ENCODE measurements around the gene MYL11.

MYL11 gene

DNA sequence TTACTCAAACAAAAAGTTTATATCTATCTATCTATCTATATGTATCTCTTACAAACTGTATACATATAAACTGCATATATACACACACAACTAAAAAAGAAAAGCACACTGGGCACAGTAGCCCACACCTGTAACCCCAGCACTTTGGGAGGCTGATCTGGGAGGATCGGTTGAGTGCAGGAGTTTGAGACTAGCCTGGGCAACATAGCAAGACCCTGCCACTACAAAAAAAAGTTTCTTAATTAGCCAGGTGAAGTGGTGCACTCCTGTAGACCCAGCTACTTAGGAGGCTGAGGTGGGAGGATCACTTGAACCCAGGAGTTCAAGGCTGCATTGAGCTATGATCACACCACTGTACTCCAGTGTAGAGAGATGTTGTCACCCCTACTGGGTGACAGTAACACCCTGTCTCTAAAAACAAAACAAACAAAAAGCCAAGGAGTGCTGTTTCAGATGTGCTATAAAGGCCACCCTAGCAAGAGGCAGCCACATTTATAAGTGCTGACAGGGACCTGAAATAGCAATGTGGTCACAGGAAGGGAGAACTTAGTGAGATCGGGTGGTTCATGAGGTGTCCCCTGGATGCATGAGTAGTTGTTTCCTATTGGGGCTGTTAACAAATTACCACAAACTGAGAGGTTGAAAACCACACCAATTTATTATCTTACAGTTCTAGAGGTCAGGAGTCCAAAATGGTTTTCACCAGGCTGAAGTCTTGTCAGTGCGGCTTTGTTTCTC lies 24.3 kb upstream of the MYL11 start:
- Mint-ChIP-seq H3K27ac (peak overlapping the region in 1 of 3 experiments; percentile 75), H3K4me3 (peak overlapping the region; percentile 57 to 62 (median 62)), H3K27me3 (ENCODE audit: low read depth) (no peaks in the 10 kb centered on the region), H3K9me3 (no peaks in the 10 kb centered on the region), H3K36me3 (ENCODE audit: low read depth) (peaks cover 38% of the 10 kb centered on the region), H3K4me1 (peaks cover 18% of the 10 kb centered on the region)
- TF ChIP-seq, protein P1, sequence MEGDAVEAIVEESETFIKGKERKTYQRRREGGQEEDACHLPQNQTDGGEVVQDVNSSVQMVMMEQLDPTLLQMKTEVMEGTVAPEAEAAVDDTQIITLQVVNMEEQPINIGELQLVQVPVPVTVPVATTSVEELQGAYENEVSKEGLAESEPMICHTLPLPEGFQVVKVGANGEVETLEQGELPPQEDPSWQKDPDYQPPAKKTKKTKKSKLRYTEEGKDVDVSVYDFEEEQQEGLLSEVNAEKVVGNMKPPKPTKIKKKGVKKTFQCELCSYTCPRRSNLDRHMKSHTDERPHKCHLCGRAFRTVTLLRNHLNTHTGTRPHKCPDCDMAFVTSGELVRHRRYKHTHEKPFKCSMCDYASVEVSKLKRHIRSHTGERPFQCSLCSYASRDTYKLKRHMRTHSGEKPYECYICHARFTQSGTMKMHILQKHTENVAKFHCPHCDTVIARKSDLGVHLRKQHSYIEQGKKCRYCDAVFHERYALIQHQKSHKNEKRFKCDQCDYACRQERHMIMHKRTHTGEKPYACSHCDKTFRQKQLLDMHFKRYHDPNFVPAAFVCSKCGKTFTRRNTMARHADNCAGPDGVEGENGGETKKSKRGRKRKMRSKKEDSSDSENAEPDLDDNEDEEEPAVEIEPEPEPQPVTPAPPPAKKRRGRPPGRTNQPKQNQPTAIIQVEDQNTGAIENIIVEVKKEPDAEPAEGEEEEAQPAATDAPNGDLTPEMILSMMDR (IDR thresholded peaks at IDR 0.05; ENCODE audit: unreplicated experiment in 3 of 3) = no peak

DNA sequence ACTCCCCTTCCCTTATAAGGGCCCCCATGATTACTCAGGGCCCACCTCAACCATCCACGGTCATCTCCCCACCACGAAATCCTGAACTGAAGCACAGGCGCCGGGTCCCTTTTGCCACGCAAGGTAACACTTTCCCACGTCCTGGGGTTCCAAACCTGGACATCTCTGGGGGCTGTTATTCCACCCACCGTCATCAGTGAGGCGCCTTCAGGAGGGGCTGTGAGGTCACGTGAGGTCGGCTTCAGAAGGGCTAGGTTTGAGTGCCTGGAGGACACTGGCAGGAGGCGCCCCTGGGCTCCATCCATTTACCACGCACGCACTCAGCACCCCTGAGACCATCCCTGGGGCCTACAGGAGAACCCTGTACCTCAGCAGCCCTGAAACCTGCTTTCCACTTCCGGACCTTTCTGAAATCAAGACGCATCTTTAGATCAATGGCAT lies 23.6 kb upstream of the MYL11 start:
- Mint-ChIP-seq H3K27me3 (ENCODE audit: low read depth) (no peaks in the 10 kb centered on the region), H3K4me3 (peak overlapping the region in 1 of 3 experiments; percentile 44), H3K36me3 (ENCODE audit: low read depth) (peaks cover 39% of the 10 kb centered on the region), H3K27ac (no peak overlapping the region), H3K4me1 (peaks cover 23% of the 10 kb centered on the region), H3K9me3 (no peaks in the 10 kb centered on the region)
- TF ChIP-seq, protein P1 (IDR thresholded peaks at IDR 0.05; ENCODE audit: unreplicated experiment in 3 of 3) = no peak

DNA sequence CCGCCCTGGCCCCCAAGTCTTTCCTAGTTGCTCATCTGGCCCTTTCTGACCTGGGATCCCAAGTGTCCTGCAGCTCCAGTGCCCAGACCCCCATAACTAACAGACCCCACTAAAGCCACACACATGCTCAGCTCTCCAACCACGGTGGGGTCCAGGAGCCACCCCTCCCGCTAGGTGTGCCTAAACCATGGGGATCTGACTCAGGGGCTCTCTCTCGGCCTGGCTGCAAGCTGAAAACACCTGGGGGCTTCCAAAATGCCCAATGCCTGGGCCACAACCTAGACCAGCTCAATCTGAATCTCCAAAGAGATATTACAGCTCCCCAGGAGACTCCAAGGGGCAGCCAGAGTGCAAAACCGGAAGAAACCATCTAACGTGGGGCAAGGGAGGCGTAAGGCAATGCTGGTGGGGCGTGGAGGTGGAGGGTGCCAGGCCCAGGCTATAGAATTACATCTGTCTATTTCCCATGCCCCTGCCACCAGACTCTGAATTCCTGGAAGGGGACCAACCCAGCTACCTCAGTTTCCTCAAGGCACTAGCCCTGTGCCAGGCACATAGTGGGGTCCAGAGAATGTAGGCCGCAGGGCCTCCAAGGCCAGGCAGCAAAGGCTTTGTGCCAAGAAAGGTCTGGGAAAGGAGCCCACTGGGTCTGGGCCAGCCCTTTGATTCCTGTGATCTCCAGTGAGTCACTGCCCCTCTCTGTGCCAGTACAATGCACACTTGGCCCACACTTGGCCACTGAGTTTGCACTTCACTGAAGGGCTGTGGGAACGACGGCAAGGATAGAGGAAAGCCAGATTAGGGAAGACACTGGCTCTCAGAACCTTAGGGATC lies 22.8 kb upstream of the MYL11 start:
- Mint-ChIP-seq H3K36me3 (ENCODE audit: low read depth) (peaks cover 40% of the 10 kb centered on the region), H3K27me3 (ENCODE audit: low read depth) (no peaks in the 10 kb centered on the region), H3K27ac (no peak overlapping the region), H3K9me3 (no peaks in the 10 kb centered on the region), H3K4me1 (peaks cover 27% of the 10 kb centered on the region), H3K4me3 (peak overlapping the region; percentile 71 to 84 (median 80))
- TF ChIP-seq, protein P1 (IDR thresholded peaks at IDR 0.05; ENCODE audit: unreplicated experiment in 3 of 3) = no peak

DNA sequence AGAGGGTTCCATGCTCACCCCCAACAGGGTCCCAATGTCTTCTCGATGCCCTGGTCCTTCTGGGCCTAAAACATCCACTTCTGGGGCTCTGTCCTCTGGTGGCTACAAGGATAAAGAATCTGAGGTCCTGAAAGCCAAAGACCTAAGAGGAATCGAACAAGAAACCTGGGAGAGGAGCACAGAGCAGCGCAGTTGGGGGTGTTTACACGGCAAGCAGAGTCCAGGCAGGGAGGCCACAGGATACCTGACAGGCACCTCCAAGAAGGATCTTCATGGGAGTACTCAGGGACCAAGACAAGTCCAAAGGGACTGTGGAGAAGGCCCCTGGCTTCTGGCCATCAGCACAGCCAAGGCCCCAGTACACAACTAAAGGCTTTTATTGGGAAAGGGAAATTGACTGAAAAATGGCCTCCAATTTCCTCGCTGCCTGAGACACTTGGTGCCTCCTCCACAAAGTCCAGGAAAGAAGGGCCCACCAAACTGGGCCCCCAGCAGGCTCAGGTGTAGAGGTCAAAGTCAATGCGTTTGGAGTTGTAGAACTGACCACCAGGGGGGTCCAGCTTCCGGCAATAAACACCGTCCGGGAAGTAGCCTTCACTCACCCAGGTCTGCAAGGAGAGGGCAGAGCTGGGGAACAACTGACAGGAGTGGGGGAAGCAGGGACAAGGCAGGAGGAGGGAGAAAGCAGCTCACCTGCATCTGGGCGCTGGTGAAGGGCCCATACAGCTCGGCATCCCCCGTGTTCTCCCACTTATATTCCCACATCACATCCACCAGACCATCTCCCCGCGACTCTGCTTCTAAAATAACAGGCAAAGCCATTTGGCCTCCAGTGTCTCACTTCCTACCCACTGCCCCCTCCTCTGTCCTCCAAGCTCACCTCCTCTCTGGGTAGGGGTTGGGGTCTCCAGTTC lies 21.9 kb upstream of the MYL11 start:
- peaks cover 27% of the 10 kb centered on the region for H3K4me1 Mint-ChIP-seq
- TF ChIP-seq, protein P1 (IDR thresholded peaks at IDR 0.05; ENCODE audit: unreplicated experiment in 3 of 3) = peak in 1 of 3 experiments; percentile 20
- peaks cover 48% of the 10 kb centered on the region for H3K36me3 Mint-ChIP-seq (ENCODE audit: low read depth)
- peak overlapping the region in 1 of 3 experiments; percentile 41 for H3K27ac Mint-ChIP-seq
- H3K9me3 Mint-ChIP-seq = no peaks in the 10 kb centered on the region
- H3K4me3 Mint-ChIP-seq = peak overlapping the region; percentile 71 to 84 (median 80)
- H3K27me3 Mint-ChIP-seq (ENCODE audit: low read depth) = no peaks in the 10 kb centered on the region

DNA sequence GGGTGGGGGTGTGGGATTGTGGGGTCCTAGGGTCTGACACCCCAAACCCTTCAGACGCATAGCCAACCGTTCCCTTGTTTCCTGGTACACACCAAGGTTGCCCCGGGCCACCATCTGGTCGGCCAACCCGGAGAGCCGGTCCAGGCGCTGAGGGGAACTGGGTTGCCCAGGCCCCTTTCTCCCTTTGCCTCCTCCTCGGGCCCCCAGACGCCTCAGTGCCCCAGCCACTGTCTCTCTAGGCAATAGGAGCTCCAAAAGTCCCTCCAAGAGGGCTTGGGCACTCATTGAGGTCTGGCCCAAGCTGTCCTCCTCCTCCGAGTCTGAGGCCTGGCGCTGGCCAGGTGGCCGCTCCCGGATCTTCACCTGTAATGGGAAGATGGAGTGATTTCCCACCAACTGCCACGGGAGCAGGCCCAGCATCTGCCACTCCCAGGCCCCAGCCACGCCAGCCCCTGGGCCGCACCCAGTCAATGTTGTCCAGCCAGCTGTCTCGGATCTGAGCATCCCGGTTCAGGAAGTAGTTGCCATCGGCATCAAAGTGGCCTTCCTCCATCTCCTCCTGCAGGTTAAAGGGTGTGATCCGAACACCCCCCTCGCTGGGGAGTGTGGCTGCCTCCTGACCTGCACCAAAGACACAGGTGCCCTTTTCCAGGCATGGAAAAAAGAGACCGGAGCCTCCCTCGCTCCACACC lies 21.0 kb upstream of the MYL11 start:
- Mint-ChIP-seq H3K4me3 (peak overlapping the region; percentile 91 to 96 (median 94)), H3K9me3 (no peaks in the 10 kb centered on the region), H3K27me3 (ENCODE audit: low read depth) (no peaks in the 10 kb centered on the region), H3K27ac (no peak overlapping the region), H3K36me3 (ENCODE audit: low read depth) (peaks cover 48% of the 10 kb centered on the region), H3K4me1 (peaks cover 27% of the 10 kb centered on the region)
- TF ChIP-seq, protein P1 (IDR thresholded peaks at IDR 0.05; ENCODE audit: unreplicated experiment in 3 of 3) = no peak

All from nephron (organoid).